HG03378 (cell line): ENCODE measurements around the gene SSR2.
A peak's percentile ranks its signal among the peaks of the same experiment; 100 is the strongest.
"Not testable (repeated sequence)": the region's sequence is repeated elsewhere in the genome, so short reads cannot be mapped to it uniquely, and the experiment has no call there.

Source experiments
- ATAC-seq: cut with Tn5 transposase; IDR thresholded peaks from one replicate; pipeline ENCODE4 v1.9.1; 2021; ENCODE audit warnings: mild to moderate bottlenecking, moderate library complexity; ENCODE audit not compliant: unreplicated experiment

SSR2 gene

GRCh38 chr1:156048663-156049258 is 28.0 kb upstream of the SSR2 start:
- ATAC-seq: no peak

- ATAC-seq: no peak
These were observed 24.3 kb upstream of the SSR2 start for GRCh38 chr1:156045076-156045475.

GRCh38 chr1:156042828-156043227 is 22.1 kb upstream of the SSR2 start:
- ATAC-seq: no peak

- not testable (repeated sequence) for ATAC-seq
These were observed 14.2 kb upstream of the SSR2 start for GRCh38 chr1:156034991-156035390.

GRCh38 chr1:156033011-156033410 is 12.3 kb upstream of the SSR2 start:
- no peak for ATAC-seq

- ATAC-seq: no peak
These were observed 5.8 kb upstream of the SSR2 start for GRCh38 chr1:156026588-156026987.

- no peak for ATAC-seq
These were observed 5.1 kb upstream of the SSR2 start for GRCh38 chr1:156025876-156026275.

- ATAC-seq: no peak
These were observed 4.0 kb upstream of the SSR2 start for GRCh38 chr1:156024801-156025200.

- ATAC-seq: no peak
These were observed 1.2 kb upstream of the SSR2 start for GRCh38 chr1:156021954-156022353.

- no peak for ATAC-seq
These were observed 310 bp upstream of the SSR2 start for GRCh38 chr1:156021093-156021428.

- ATAC-seq: no peak
These were observed 832 bp downstream of the SSR2 start for GRCh38 chr1:156019946-156020292.

- no peak for ATAC-seq
These were observed 5.9 kb downstream of the SSR2 start for GRCh38 chr1:156014829-156015228.

GRCh38 chr1:156012051-156012817 is 8.5 kb downstream of the SSR2 start:
- peak; percentile 69 for ATAC-seq

- ATAC-seq: no peak
These were observed 11.3 kb downstream of the SSR2 start for GRCh38 chr1:156009404-156009803.

- no peak for ATAC-seq
These were observed 13.9 kb downstream of the SSR2 start for GRCh38 chr1:156006666-156007376.

GRCh38 chr1:156004843-156005584 is 15.7 kb downstream of the SSR2 start:
- no peak for ATAC-seq

GRCh38 chr1:156003923-156004188 is 16.9 kb downstream of the SSR2 start:
- ATAC-seq: no peak

GRCh38 chr1:156002188-156002911 is 18.4 kb downstream of the SSR2 start:
- ATAC-seq: no peak

GRCh38 chr1:156001662-156002171 is 19.0 kb downstream of the SSR2 start:
- ATAC-seq: no peak

GRCh38 chr1:156001021-156001661 is 19.6 kb downstream of the SSR2 start:
- ATAC-seq: no peak
